Measurements from ENCODE around the gene PPP1R12A. TPM values are rescaled to one million over a fixed set of nuclear protein-coding genes. Genes with fewer than 3 reads are reported as not detected.

The PPP1R12A gene
- total RNA-seq, 1 donor from 2014 or later: 89.8 TPM

DNA sequence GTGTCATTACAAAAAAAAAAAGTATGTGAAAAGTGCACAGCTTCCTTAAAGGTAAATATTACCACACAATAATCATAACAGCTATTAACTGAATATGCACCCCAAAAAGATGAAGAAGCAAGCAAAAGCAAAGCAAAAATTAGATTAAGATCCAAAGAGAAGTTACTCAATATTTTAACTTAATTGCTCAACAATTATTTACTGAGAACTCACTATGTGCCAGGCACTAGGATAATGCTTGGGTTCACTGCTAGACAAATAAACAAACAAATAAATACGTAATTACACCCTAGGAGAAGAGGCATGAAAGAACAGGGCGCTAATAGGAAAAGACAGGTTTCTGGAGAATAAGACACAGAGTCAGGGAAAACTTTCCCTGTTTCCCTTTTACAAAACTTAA, 33.4 kb downstream of the PPP1R12A start:
- no peak overlapping the region for H3K4me3 Mint-ChIP-seq (ENCODE audit: low read depth)
- H3K27ac Mint-ChIP-seq: no peak overlapping the region
- peaks cover 21% of the 10 kb centered on the region for H3K4me1 Mint-ChIP-seq (ENCODE audit: low read depth)
- peaks cover 6% of the 10 kb centered on the region for H3K36me3 Mint-ChIP-seq (ENCODE audit: low read depth)
- DNase-seq (ENCODE audit: low spot score): no peak
- H3K9me3 Mint-ChIP-seq: no peaks in the 10 kb centered on the region
- intact Hi-C loops (cut with micrococcal nuclease): no loop called here
- H3K27me3 Mint-ChIP-seq (ENCODE audit: low read depth): no peaks in the 10 kb centered on the region

- no peak overlapping the region for H3K27ac Mint-ChIP-seq
- H3K36me3 Mint-ChIP-seq (ENCODE audit: low read depth): peaks cover 6% of the 10 kb centered on the region
- no peaks in the 10 kb centered on the region for H3K9me3 Mint-ChIP-seq
- H3K4me1 Mint-ChIP-seq (ENCODE audit: low read depth): peaks cover 21% of the 10 kb centered on the region
- intact Hi-C loops (cut with micrococcal nuclease): no loop called here
- DNase-seq (ENCODE audit: low spot score): no peak
- no peaks in the 10 kb centered on the region for H3K27me3 Mint-ChIP-seq (ENCODE audit: low read depth)
- no peak overlapping the region for H3K4me3 Mint-ChIP-seq (ENCODE audit: low read depth)
These were observed 33.9 kb downstream of the PPP1R12A start for GRCh38 chr12:79900951-79901350.

DNA sequence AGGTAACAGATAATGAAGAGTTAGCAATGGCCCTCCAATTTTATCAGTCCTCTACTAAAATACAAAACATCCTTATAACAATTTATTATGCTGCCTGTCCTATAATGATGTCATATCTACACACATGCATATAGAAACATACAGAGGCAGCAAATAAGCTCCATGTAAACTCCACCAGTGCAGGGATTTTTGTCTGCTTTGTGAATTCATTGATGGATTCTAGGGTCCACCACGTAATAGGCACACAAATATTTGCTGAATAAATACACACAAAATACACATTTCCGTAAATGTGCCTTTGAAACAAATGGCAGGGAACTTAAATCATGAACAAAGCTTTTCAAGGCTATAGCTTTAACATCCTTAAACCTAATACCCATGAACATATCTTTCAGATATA, 34.7 kb downstream of the PPP1R12A start:
- intact Hi-C loops (cut with micrococcal nuclease): no loop called here
- peaks cover 6% of the 10 kb centered on the region for H3K36me3 Mint-ChIP-seq (ENCODE audit: low read depth)
- peaks cover 23% of the 10 kb centered on the region for H3K4me1 Mint-ChIP-seq (ENCODE audit: low read depth)

GRCh38 chr12:79897617-79898016, 37.3 kb downstream of the PPP1R12A start:
- no peak overlapping the region for H3K4me3 Mint-ChIP-seq (ENCODE audit: low read depth)
- no peak overlapping the region for H3K27ac Mint-ChIP-seq
- DNase-seq (ENCODE audit: low spot score): no peak
- H3K27me3 Mint-ChIP-seq (ENCODE audit: low read depth): no peaks in the 10 kb centered on the region
- intact Hi-C loops (cut with micrococcal nuclease): no loop called here
- no peaks in the 10 kb centered on the region for H3K9me3 Mint-ChIP-seq
- peaks cover 15% of the 10 kb centered on the region for H3K4me1 Mint-ChIP-seq (ENCODE audit: low read depth)
- H3K36me3 Mint-ChIP-seq (ENCODE audit: low read depth): no peaks in the 10 kb centered on the region

More for the DNA sequence above, 34.7 kb downstream of the PPP1R12A start:
- DNase-seq (ENCODE audit: low spot score): no peak
- no peak overlapping the region for H3K4me3 Mint-ChIP-seq (ENCODE audit: low read depth)
- H3K9me3 Mint-ChIP-seq: no peaks in the 10 kb centered on the region
- no peaks in the 10 kb centered on the region for H3K27me3 Mint-ChIP-seq (ENCODE audit: low read depth)
- H3K27ac Mint-ChIP-seq: no peak overlapping the region

DNA sequence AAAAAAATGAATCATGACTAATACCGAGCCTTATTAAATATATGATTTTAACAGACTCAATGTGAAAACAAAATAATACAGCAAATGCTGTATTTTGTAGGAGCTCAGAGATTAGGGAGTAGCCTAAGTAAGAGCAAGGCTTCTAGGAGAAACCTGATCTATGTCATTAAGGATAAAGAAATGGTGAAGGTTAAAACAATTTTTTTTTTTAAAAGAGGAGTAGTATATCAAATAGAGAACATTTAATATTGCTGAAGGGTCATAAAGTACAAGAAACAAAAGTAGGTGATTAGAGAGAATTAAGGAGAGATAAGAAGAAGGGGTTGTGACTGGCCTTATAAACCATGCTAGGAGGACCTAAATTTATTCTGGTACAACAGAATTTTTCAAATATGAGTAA, 39.1 kb downstream of the PPP1R12A start:
- no peak for DNase-seq (ENCODE audit: low spot score)
- no peaks in the 10 kb centered on the region for H3K9me3 Mint-ChIP-seq
- no peaks in the 10 kb centered on the region for H3K27me3 Mint-ChIP-seq (ENCODE audit: low read depth)
- no peak overlapping the region for H3K4me3 Mint-ChIP-seq (ENCODE audit: low read depth)
- peaks cover 5% of the 10 kb centered on the region for H3K36me3 Mint-ChIP-seq (ENCODE audit: low read depth)
- intact Hi-C loops (cut with micrococcal nuclease): no loop called here
- H3K4me1 Mint-ChIP-seq (ENCODE audit: low read depth): peaks cover 13% of the 10 kb centered on the region
- H3K27ac Mint-ChIP-seq: no peak overlapping the region

GRCh38 chr12:79895071-79895470, 39.8 kb downstream of the PPP1R12A start:
- Mint-ChIP-seq H3K27me3 (ENCODE audit: low read depth) (no peaks in the 10 kb centered on the region), H3K36me3 (ENCODE audit: low read depth) (peaks cover 5% of the 10 kb centered on the region), H3K4me1 (ENCODE audit: low read depth) (peaks cover 12% of the 10 kb centered on the region), H3K27ac (no peak overlapping the region), H3K4me3 (ENCODE audit: low read depth) (no peak overlapping the region), H3K9me3 (no peaks in the 10 kb centered on the region)
- intact Hi-C loops (cut with micrococcal nuclease): no loop called here
- DNase-seq (ENCODE audit: low spot score): no peak

GRCh38 chr12:79891506-79892162, 43.3 kb downstream of the PPP1R12A start:
- H3K27ac Mint-ChIP-seq: no peak overlapping the region
- intact Hi-C loops (cut with micrococcal nuclease): no loop called here
- DNase-seq (ENCODE audit: low spot score): no peak
- H3K27me3 Mint-ChIP-seq (ENCODE audit: low read depth): no peaks in the 10 kb centered on the region
- no peak overlapping the region for H3K4me3 Mint-ChIP-seq (ENCODE audit: low read depth)
- peaks cover 12% of the 10 kb centered on the region for H3K4me1 Mint-ChIP-seq (ENCODE audit: low read depth)
- no peaks in the 10 kb centered on the region for H3K9me3 Mint-ChIP-seq
- H3K36me3 Mint-ChIP-seq (ENCODE audit: low read depth): peaks cover 5% of the 10 kb centered on the region

- intact Hi-C loops (cut with micrococcal nuclease): loop anchor here (1.0 to 10.0 kb wide), 4 partner anchors 47 to 384 kb away; partner anchors contain the start of gene PPP1R12A
These were observed 47.0 kb downstream of the PPP1R12A start for GRCh38 chr12:79887890-79888289.

GRCh38 chr12:79886917-79887519, 47.9 kb downstream of the PPP1R12A start:
- Mint-ChIP-seq H3K4me1 (ENCODE audit: low read depth) (peaks cover 32% of the 10 kb centered on the region), H3K36me3 (ENCODE audit: low read depth) (peaks cover 3% of the 10 kb centered on the region), H3K9me3 (no peaks in the 10 kb centered on the region), H3K27ac (no peak overlapping the region), H3K4me3 (ENCODE audit: low read depth) (no peak overlapping the region), H3K27me3 (ENCODE audit: low read depth) (no peaks in the 10 kb centered on the region)
- intact Hi-C loops (cut with micrococcal nuclease): loop anchor here (1.0 to 10.0 kb wide), 4 partner anchors 48 to 385 kb away; partner anchors contain the start of gene PPP1R12A
- no peak for DNase-seq (ENCODE audit: low spot score)

More at GRCh38 chr12:79887890-79888289, 47.0 kb downstream of the PPP1R12A start:
- peaks cover 5% of the 10 kb centered on the region for H3K36me3 Mint-ChIP-seq (ENCODE audit: low read depth)
- no peak for DNase-seq (ENCODE audit: low spot score)
- peaks cover 24% of the 10 kb centered on the region for H3K4me1 Mint-ChIP-seq (ENCODE audit: low read depth)
- no peak overlapping the region for H3K4me3 Mint-ChIP-seq (ENCODE audit: low read depth)
- H3K27me3 Mint-ChIP-seq (ENCODE audit: low read depth): no peaks in the 10 kb centered on the region
- H3K27ac Mint-ChIP-seq: no peak overlapping the region
- no peaks in the 10 kb centered on the region for H3K9me3 Mint-ChIP-seq

- Mint-ChIP-seq H3K4me1 (ENCODE audit: low read depth) (peaks cover 41% of the 10 kb centered on the region), H3K36me3 (ENCODE audit: low read depth) (no peaks in the 10 kb centered on the region), H3K9me3 (no peaks in the 10 kb centered on the region), H3K27ac (no peak overlapping the region), H3K4me3 (ENCODE audit: low read depth) (no peak overlapping the region), H3K27me3 (ENCODE audit: low read depth) (no peaks in the 10 kb centered on the region)
- DNase-seq (ENCODE audit: low spot score): no peak
- intact Hi-C loops (cut with micrococcal nuclease): loop anchor here (2.0 to 10.0 kb wide), 3 partner anchors 49 to 386 kb away; partner anchors contain the start of gene PPP1R12A
These were observed 48.9 kb downstream of the PPP1R12A start for GRCh38 chr12:79885911-79886490.

DNA sequence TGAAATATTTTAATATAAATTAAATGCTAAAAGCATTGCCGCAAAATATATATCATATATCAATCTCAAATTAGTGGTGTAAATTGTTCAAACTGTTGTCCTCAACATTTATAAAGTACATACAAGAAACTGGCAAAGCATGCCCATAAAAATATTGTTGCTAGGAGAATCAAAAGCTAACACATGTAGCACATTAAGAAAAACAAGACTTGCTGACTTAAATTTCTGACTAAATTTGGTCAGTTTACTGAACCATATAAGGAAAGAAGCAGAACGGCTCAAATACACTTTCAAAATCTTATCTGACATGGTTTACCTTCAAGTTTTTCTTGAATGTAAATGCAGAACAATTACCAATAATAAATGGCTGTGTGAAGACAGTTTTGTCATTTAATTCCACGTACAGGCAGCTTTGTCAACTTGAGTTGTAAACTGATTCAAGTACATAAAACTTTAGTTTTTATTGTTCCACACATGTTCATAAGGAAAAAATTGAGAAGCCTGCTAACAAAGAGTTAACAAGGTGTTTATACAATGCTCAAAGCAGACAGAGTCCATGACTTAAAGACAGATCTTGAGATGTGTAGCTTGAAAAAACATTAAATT, 50.4 kb downstream of the PPP1R12A start:
- Mint-ChIP-seq H3K4me1 (ENCODE audit: low read depth) (peaks cover 44% of the 10 kb centered on the region), H3K27me3 (ENCODE audit: low read depth) (no peaks in the 10 kb centered on the region), H3K4me3 (ENCODE audit: low read depth) (no peak overlapping the region), H3K27ac (no peak overlapping the region), H3K36me3 (ENCODE audit: low read depth) (no peaks in the 10 kb centered on the region), H3K9me3 (no peaks in the 10 kb centered on the region)
- intact Hi-C loops (cut with micrococcal nuclease): loop anchor here (5.0 to 10.0 kb wide), 2 partner anchors 160 to 388 kb away; no protein-coding TSS in a partner anchor
- no peak for DNase-seq (ENCODE audit: low spot score)

GRCh38 chr12:79883216-79883615, 51.7 kb downstream of the PPP1R12A start:
- H3K4me3 Mint-ChIP-seq (ENCODE audit: low read depth): no peak overlapping the region
- H3K36me3 Mint-ChIP-seq (ENCODE audit: low read depth): peaks cover 10% of the 10 kb centered on the region
- H3K4me1 Mint-ChIP-seq (ENCODE audit: low read depth): peaks cover 47% of the 10 kb centered on the region
- intact Hi-C loops (cut with micrococcal nuclease): loop anchor here (10.0 kb wide), 1 partner anchor 162 kb away; no protein-coding TSS in a partner anchor
- no peaks in the 10 kb centered on the region for H3K27me3 Mint-ChIP-seq (ENCODE audit: low read depth)
- DNase-seq (ENCODE audit: low spot score): no peak
- no peaks in the 10 kb centered on the region for H3K9me3 Mint-ChIP-seq
- H3K27ac Mint-ChIP-seq: no peak overlapping the region
